Keratinocyte (primary cell): Measurements from ENCODE around the gene MARCHF9. TPM values are rescaled to one million over a fixed set of nuclear protein-coding genes. Genes with fewer than 3 reads are reported as not detected.

ENCODE experiments used
- DNase-seq: peaks from one replicate; pipeline ENCODE4 v3.0.0-alpha.2; 2011; ENCODE audit warnings: low read depth, missing footprints, low spot score
- FAIRE-seq: peaks from 2 replicates; lab custom pipeline; 2011; peaks lifted over from hg19 to GRCh38; lab: Jason Lieb, UNC
- H2AFZ ChIP-seq: 2 replicates; pipeline ENCODE4 v1.6.0; 2012; ENCODE audit warnings: low read length, control low read depth, inconsistent platforms; ENCODE audit not compliant: control insufficient read depth
- H3K27ac ChIP-seq: 2 replicates; pipeline ENCODE4 v1.5.1; 2011; ENCODE audit warnings: low read length; ENCODE audit not compliant: control insufficient read depth, insufficient read depth
- H3K27me3 ChIP-seq: 3 replicates; pipeline ENCODE4 v1.6.0; 2011; ENCODE audit warnings: low read length; ENCODE audit not compliant: control insufficient read depth, insufficient read depth; ENCODE audit errors: extremely low read depth
- H3K36me3 ChIP-seq, 2 experiments: 2 replicates in 1 of 2; 3 replicates in 1 of 2; pipeline ENCODE4 v1.5.1; 2011; ENCODE audit warnings: low read length in 2 of 2, mild to moderate bottlenecking in 1 of 2; ENCODE audit not compliant: control insufficient read depth in 2 of 2, insufficient read depth in 2 of 2; ENCODE audit errors: extremely low read depth in 1 of 2
- H3K4me1 ChIP-seq: 3 replicates; pipeline ENCODE4 v1.5.1; 2011; ENCODE audit warnings: low read length; ENCODE audit not compliant: control insufficient read depth, insufficient read depth; ENCODE audit errors: extremely low read depth
- H3K4me2 ChIP-seq: 3 replicates; pipeline ENCODE4 v1.6.0; 2011; ENCODE audit warnings: low read depth, low read length; ENCODE audit not compliant: control insufficient read depth, insufficient read depth; ENCODE audit errors: extremely low read depth
- H3K4me3 ChIP-seq, 3 experiments: fragments of 200-600 bp in 1 of 3; sonication (generic) in 1 of 3; 2 replicates in 2 of 3; 3 replicates in 1 of 3; pipeline ENCODE4 v1.5.1; 2011 to 2016; ENCODE audit warnings: low read length in 3 of 3, mild to moderate bottlenecking in 3 of 3, control low read depth in 2 of 3, inconsistent platforms in 1 of 3, low read depth in 1 of 3, mixed read lengths in 1 of 3, mixed run types in 1 of 3, moderate library complexity in 1 of 3; ENCODE audit not compliant: control insufficient read depth in 2 of 3, insufficient read depth in 2 of 3; ENCODE audit errors: extremely low read depth in 1 of 3
- H3K79me2 ChIP-seq: 2 replicates; pipeline ENCODE4 v1.6.0; 2012; ENCODE audit warnings: low read length; ENCODE audit not compliant: control insufficient read depth, insufficient read depth
- H3K9ac ChIP-seq: 3 replicates; pipeline ENCODE4 v1.6.0; 2011; ENCODE audit warnings: low read length; ENCODE audit not compliant: control insufficient read depth, insufficient read depth; ENCODE audit errors: extremely low read depth
- H3K9me1 ChIP-seq: 3 replicates; pipeline ENCODE4 v1.6.0; 2011; ENCODE audit warnings: low read length; ENCODE audit not compliant: control insufficient read depth, insufficient read depth; ENCODE audit errors: extremely low read depth
- H3K9me3 ChIP-seq: 2 replicates; pipeline ENCODE4 v1.5.1; 2012; ENCODE audit warnings: low read depth, low read length; ENCODE audit not compliant: control insufficient read depth
- H4K20me1 ChIP-seq: 3 replicates; pipeline ENCODE4 v1.6.0; 2011; ENCODE audit warnings: low read length; ENCODE audit not compliant: control insufficient read depth, insufficient read depth; ENCODE audit errors: extremely low read depth
- CTCF ChIP-seq, 3 experiments: IDR thresholded peaks in 1 of 3; conservative IDR thresholded peaks in 1 of 3; optimal IDR thresholded peaks in 1 of 3; 2 replicates in 2 of 3; 3 replicates in 1 of 3; pipeline versions ENCODE3 to v1.5.1; 2011; ENCODE audit warnings: low read length in 3 of 3, mild to moderate bottlenecking in 3 of 3, moderate library complexity in 2 of 3, control low read depth in 1 of 3, inconsistent platforms in 1 of 3; ENCODE audit not compliant: insufficient read depth in 2 of 3; ENCODE audit errors: extremely low read depth in 1 of 3
- EZH2 ChIP-seq: IDR thresholded peaks from one replicate; pipeline ENCODE4 v1.6.1; 2012; ENCODE audit warnings: inconsistent platforms, mild to moderate bottlenecking, low read length, moderate library complexity
- dilution Hi-C: fragments of 300-500 bp; cut with MboI; formaldehyde crosslinking; loops from one replicate; pipeline ENCODE4 v1.7.0; 2020; ENCODE audit warnings: low sequenced_read_pairs; ENCODE audit not compliant: extremely low pct_ligation_motif_present
- polyA plus RNA-seq, 5 experiments: library from polyadenylated mRNA; depleted of rRNA in 3 of 5; stranded (reverse) in 3 of 5; stranded (forward) in 1 of 5; unstranded in 1 of 5; fragments of >200 nt; gene quantifications; 1 replicate in 1 of 5; 2 replicates in 3 of 5; 3 replicates in 1 of 5; pipeline versions ENCODE4 v1.2.1 to v1.2.3, GENCODE V29; 2011 to 2012; ENCODE audit warnings: missing spikeins in 2 of 5, low read depth in 1 of 5, low replicate concordance in 1 of 5

Gene MARCHF9
- polyA plus RNA-seq, 1 donor (not counting 4 experiments of a cell fraction or from before 2014, with no cell fraction given), result 10.9 TPM

DNA sequence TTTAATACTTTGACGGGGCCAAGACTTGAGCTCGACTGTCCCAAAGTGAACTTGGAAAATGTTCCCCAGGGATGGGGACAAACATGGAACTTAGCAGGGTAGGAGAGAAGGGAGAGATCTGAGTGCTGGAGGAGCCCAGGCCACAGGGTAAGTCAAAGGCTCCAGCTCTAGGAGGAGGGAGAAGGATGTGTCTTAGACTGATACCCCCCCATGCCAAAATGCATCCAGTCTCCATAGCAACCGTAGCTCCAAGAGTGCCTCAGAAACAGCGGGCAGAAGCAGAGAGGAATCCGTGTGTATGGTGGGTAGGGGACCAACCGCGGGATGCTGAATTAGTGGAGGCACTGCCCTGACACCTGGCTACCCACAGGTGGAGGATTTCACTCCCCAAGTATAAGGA lies 15.5 kb upstream of the MARCHF9 start:
- Histone ChIP-seq H3K4me2 (no peak overlapping the region), H3K9me3 (no peaks in the 10 kb centered on the region), H3K4me1 (peaks cover 21% of the 10 kb centered on the region), H2AFZ (no peak overlapping the region), H3K4me3 (no peak overlapping the region), H3K27ac (no peak overlapping the region), H3K27me3 (peaks cover 53% of the 10 kb centered on the region), H3K79me2 (no peaks in the 10 kb centered on the region), H3K36me3 (no peaks in the 10 kb centered on the region), H4K20me1 (no peaks in the 10 kb centered on the region), H3K9me1 (no peaks in the 10 kb centered on the region), H3K9ac (no peak overlapping the region)
- FAIRE-seq (no peak), DNase-seq (no peak)
- TF ChIP-seq CTCF (optimal IDR thresholded peaks at IDR 0.05 in 1 of 3, IDR thresholded peaks at IDR 0.05 in 1 of 3, conservative IDR thresholded peaks at IDR 0.05 in 1 of 3; ENCODE audit: extremely low read depth in 1 of 3, insufficient read depth in 2 of 3, low read length in 3 of 3) (no peak), EZH2 (peak; percentile 80)
- dilution Hi-C loops, result loop anchor here (25.0 kb wide), 1 partner anchor 152 kb away; the partner anchor contains the start of gene PIP4K2C

- Histone ChIP-seq H3K9me3 (no peaks in the 10 kb centered on the region), H3K36me3 (no peaks in the 10 kb centered on the region), H3K27me3 (peaks cover 53% of the 10 kb centered on the region), H3K27ac (no peak overlapping the region), H3K4me3 (no peak overlapping the region), H2AFZ (no peak overlapping the region), H3K9me1 (no peaks in the 10 kb centered on the region), H3K4me2 (no peak overlapping the region), H4K20me1 (no peaks in the 10 kb centered on the region), H3K4me1 (peaks cover 16% of the 10 kb centered on the region), H3K79me2 (peaks cover 2% of the 10 kb centered on the region), H3K9ac (no peak overlapping the region)
- dilution Hi-C loops, result loop anchor here (25.0 kb wide), 1 partner anchor 153 kb away; the partner anchor contains the start of gene PIP4K2C
- FAIRE-seq (no peak), DNase-seq (no peak)
- TF ChIP-seq CTCF (optimal IDR thresholded peaks at IDR 0.05 in 1 of 3, IDR thresholded peaks at IDR 0.05 in 1 of 3, conservative IDR thresholded peaks at IDR 0.05 in 1 of 3; ENCODE audit: extremely low read depth in 1 of 3, insufficient read depth in 2 of 3, low read length in 3 of 3), result no peak
Measured at GRCh38 chr12:57739914-57740538, 14.9 kb upstream of the MARCHF9 start.
